K562 (cell line): ENCODE data around the gene ANXA1. TPM values are rescaled to one million over a fixed set of nuclear protein-coding genes. Genes with fewer than 3 reads are reported as not detected.
"Not testable (repeated sequence)": the region's sequence is repeated elsewhere in the genome, so short reads cannot be mapped to it uniquely, and the experiment has no call there.

Experiments used
- ATAC-seq: fragments of 200-7000 bp; cut with Tn5 transposase; 3 replicates; pipeline ENCODE4 v1.9.1; 2020; ENCODE audit warnings: moderate library complexity
- BruUV-seq: library from RNA; stranded (reverse); fragments of 400-500 nt; replicated peaks from 2 replicates; lab custom pipeline; 2021; lab: Mats Ljungman, UMichigan
- CTCF ChIA-PET: fragments of 300-600 bp; formaldehyde crosslinking; extraction: SDS; loops from one replicate; lab custom pipeline; 2021; ENCODE audit warnings: low intra/inter-chr PET ratio; lab: Yijun Ruan, JAX
- POLR2A ChIA-PET: fragments of 300-600, 350-650 bp; sonication (Branson Sonifier 250); formaldehyde crosslinking; extraction: SDS; loops from one replicate; lab custom pipeline; 2021; ENCODE audit warnings: antibody characterized with exemption, inconsistent platforms; lab: Yijun Ruan, JAX
- DNase-seq, 4 experiments: peaks; one replicate each; pipeline versions ENCODE4 v3.0.0 to v3.0.0-alpha.2; 2011 to 2018; ENCODE audit warnings: low spot score in 3 of 4, mixed read lengths in 3 of 4; ENCODE audit errors: extremely low read depth in 1 of 4
- FAIRE-seq: peaks from 2 replicates; lab custom pipeline; 2011; peaks lifted over from hg19 to GRCh38; lab: Jason Lieb, UNC
- H2AFZ ChIP-seq: 2 replicates; pipeline ENCODE4 v1.6.0; 2011; ENCODE audit warnings: low read depth, low read length, control low read depth, inconsistent platforms
- H3K27ac ChIP-seq: fragments of 200-600 bp; 3 replicates; pipeline ENCODE4 v1.8.0; 2011; ENCODE audit warnings: low read depth, mild to moderate bottlenecking, control low read depth, inconsistent platforms, low read length, moderate library complexity, mixed read lengths; ENCODE audit errors: extremely low read depth
- H3K27me3 ChIP-seq, 2 experiments: fragments of 300-600 bp in 1 of 2; 2 replicates in 1 of 2; 3 replicates in 1 of 2; pipeline versions ENCODE4 v1.6.0 to v1.8.0; 2011; ENCODE audit warnings: inconsistent platforms in 2 of 2, low read length in 2 of 2, mild to moderate bottlenecking in 1 of 2, mixed read lengths in 1 of 2, moderate library complexity in 1 of 2; ENCODE audit not compliant: control insufficient read depth in 2 of 2, insufficient read depth in 2 of 2
- H3K36me3 ChIP-seq: fragments of 300-600 bp; 3 replicates; pipeline ENCODE4 v1.8.0; 2011; ENCODE audit warnings: mild to moderate bottlenecking, low read length, inconsistent platforms; ENCODE audit not compliant: control insufficient read depth, insufficient read depth
- H3K4me1 ChIP-seq, 2 experiments: fragments of 200-600 bp in 1 of 2; replicated peaks in 1 of 2; 2 replicates in 1 of 2; 3 replicates in 1 of 2; pipeline versions ENCODE4 v1.5.1 to v1.8.0; 2011; ENCODE audit warnings: inconsistent platforms in 2 of 2, low read length in 2 of 2, mild to moderate bottlenecking in 1 of 2, mixed read lengths in 1 of 2, moderate library complexity in 1 of 2; ENCODE audit not compliant: control insufficient read depth in 2 of 2, insufficient read depth in 2 of 2
- H3K4me2 ChIP-seq: 2 replicates; pipeline ENCODE4 v1.6.1; 2011; ENCODE audit warnings: low read length, control low read depth, inconsistent platforms, mixed read lengths; ENCODE audit not compliant: insufficient read depth
- H3K4me3 ChIP-seq: fragments of 200-600 bp; sonication (generic), shearing (Covaris generic); 2 replicates; pipeline ENCODE4 v1.5.1; 2016; ENCODE audit warnings: control low read depth, inconsistent platforms
- H3K79me2 ChIP-seq: fragments of 200-600 bp; 3 replicates; pipeline ENCODE4 v1.8.0; 2011; ENCODE audit warnings: low read length, inconsistent platforms; ENCODE audit not compliant: control insufficient read depth, insufficient read depth
- H3K9ac ChIP-seq, 2 experiments: 2 replicates each; pipeline versions ENCODE4 v1.6.0 to v1.6.1; 2011; ENCODE audit warnings: low read depth in 2 of 2, low read length in 2 of 2, control low read depth in 1 of 2, inconsistent platforms in 1 of 2, mild to moderate bottlenecking in 1 of 2, mixed read lengths in 1 of 2; ENCODE audit not compliant: insufficient read depth in 1 of 2
- H3K9me1 ChIP-seq: one replicate; pipeline ENCODE4 v1.6.0; 2011; ENCODE audit warnings: inconsistent platforms, mild to moderate bottlenecking, low read length, moderate library complexity; ENCODE audit not compliant: control insufficient read depth, insufficient read depth
- H3K9me3 ChIP-seq: replicated peaks from 2 replicates; pipeline ENCODE4 v1.5.1; 2011; ENCODE audit warnings: low read depth, low read length, inconsistent platforms; ENCODE audit not compliant: control insufficient read depth, insufficient read depth
- H4K20me1 ChIP-seq: replicated peaks from 2 replicates; pipeline ENCODE4 v1.6.1; 2011; ENCODE audit warnings: low read length, inconsistent platforms, mixed read lengths; ENCODE audit not compliant: control insufficient read depth, insufficient read depth
- NFE2 ChIP-seq: IDR thresholded peaks from 2 replicates; pipeline ENCODE4 v1.6.1; 2014; ENCODE audit warnings: antibody characterized with exemption, low read depth
- ZNF316 ChIP-seq: fragments of 450-650 bp; IDR thresholded peaks from 2 replicates; pipeline ENCODE4 v1.6.1; 2016
- WGBS: fragments of 100-300 bp; shearing (Covaris generic); methylation state at CpG from one replicate; pipeline ENCODE4 v1.1.6; 2016; ENCODE audit warnings: low coverage, mixed read lengths; ENCODE audit not compliant: insufficient coverage; ENCODE audit errors: missing lambda C conversion rate; 5-methylcytosine and 5-hydroxymethylcytosine counted together
- in situ Hi-C: fragments of 300-500 bp; cut with MboI; formaldehyde crosslinking; loops from 4 replicates; pipeline ENCODE4 v1.15.0; 2018; ENCODE audit warnings: inconsistent platforms, mixed read lengths
- intact Hi-C: fragments of 100-400 bp; cut with micrococcal nuclease; formaldehyde crosslinking; loops from 2 replicates; pipeline ENCODE4 v1.14.2; 2022
- polyA plus RNA-seq, 8 experiments: library from polyadenylated mRNA; depleted of rRNA in 4 of 8; stranded (reverse) in 5 of 8; unstranded in 3 of 8; fragments of >200 nt; fragmentation: Nextera tagmentation in 2 of 8; fragmentation: Illumina TruSeq in 1 of 8; extraction: Ambion mirVana in 2 of 8; extraction: Trizol in 1 of 8; gene quantifications; 2 replicates each; pipeline versions ENCODE4 v1.2.1 to v1.2.3, GENCODE V29; 2011 to 2014; ENCODE audit warnings: inconsistent platforms in 1 of 8, missing spikeins in 1 of 8
- total RNA-seq, 7 experiments: library from RNA; depleted of rRNA in 6 of 7; stranded (reverse); fragments of >200 nt in 6 of 7; fragmentation: Illumina TruSeq in 2 of 7; extraction: Trizol in 2 of 7; gene quantifications; 2 replicates each; pipeline versions ENCODE4 v1.2.1 to v1.2.3, GENCODE V29; 2011 to 2021; ENCODE audit warnings: low replicate concordance in 1 of 7
- TF ChIP-seq, protein P1 (sequence below), 2 experiments: fragments of 450-650 bp; formaldehyde crosslinking in 1 of 2; IDR thresholded peaks; 2 replicates each; pipeline versions ENCODE4 v1.4.0 to v1.6.1; 2014 to 2020; ENCODE audit warnings: mild to moderate bottlenecking in 2 of 2, borderline replicate concordance in 1 of 2, low read depth in 1 of 2
- TF ChIP-seq, protein P2 (sequence below): fragments of 450-650 bp; formaldehyde crosslinking; IDR thresholded peaks from 2 replicates; pipeline ENCODE4 v1.4.0; 2020; ENCODE audit warnings: mild to moderate bottlenecking, moderate library complexity

ANXA1 gene
- total and polyA plus RNA-seq, 9 of the 15 experiments (the other 6 are each of a cell fraction or from before 2014, with no cell fraction given) = 406 to 1,298 (median 620) TPM

DNA sequence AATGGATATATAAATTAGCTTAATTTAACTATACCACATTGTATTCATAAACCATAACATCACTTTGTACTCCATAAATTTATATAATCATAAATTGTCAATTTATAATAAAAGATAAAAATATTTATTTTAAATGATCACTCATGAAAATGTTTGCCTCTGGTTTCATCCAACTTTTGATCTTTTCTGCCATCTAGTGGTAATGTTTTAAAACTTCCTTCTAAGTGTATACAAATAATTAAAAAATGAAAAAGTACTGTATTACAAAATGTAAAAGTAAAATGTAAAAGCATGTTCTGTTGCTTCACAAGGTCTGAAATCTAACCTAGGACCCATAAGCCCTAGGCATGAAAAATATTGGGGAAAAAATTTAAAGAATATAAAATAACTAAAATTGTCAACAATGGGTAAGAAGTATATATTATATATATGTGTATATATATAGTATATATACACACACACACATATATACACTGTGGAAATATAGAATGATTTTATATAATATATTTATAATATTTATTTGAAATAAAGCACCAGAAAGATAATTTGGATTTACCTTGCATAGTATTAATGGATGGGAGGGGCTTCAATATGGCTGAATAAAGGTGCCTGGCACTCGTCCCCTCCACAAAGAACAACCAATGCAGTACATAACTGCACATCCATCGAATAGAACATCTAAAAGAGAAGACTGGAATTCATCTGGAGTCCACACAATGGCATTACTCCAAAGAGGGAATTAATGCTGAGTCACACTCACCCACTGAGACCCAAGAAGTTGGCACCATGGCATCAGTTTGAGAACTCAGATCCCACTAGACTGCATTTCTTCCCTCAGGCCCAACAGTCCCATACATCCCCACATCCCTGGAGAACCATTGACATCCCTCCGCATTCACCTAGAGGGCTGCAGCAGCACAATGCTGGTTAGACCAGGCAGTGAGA is 32.5 kb downstream of the ANXA1 start (continued):
- TF ChIP-seq, protein P1, sequence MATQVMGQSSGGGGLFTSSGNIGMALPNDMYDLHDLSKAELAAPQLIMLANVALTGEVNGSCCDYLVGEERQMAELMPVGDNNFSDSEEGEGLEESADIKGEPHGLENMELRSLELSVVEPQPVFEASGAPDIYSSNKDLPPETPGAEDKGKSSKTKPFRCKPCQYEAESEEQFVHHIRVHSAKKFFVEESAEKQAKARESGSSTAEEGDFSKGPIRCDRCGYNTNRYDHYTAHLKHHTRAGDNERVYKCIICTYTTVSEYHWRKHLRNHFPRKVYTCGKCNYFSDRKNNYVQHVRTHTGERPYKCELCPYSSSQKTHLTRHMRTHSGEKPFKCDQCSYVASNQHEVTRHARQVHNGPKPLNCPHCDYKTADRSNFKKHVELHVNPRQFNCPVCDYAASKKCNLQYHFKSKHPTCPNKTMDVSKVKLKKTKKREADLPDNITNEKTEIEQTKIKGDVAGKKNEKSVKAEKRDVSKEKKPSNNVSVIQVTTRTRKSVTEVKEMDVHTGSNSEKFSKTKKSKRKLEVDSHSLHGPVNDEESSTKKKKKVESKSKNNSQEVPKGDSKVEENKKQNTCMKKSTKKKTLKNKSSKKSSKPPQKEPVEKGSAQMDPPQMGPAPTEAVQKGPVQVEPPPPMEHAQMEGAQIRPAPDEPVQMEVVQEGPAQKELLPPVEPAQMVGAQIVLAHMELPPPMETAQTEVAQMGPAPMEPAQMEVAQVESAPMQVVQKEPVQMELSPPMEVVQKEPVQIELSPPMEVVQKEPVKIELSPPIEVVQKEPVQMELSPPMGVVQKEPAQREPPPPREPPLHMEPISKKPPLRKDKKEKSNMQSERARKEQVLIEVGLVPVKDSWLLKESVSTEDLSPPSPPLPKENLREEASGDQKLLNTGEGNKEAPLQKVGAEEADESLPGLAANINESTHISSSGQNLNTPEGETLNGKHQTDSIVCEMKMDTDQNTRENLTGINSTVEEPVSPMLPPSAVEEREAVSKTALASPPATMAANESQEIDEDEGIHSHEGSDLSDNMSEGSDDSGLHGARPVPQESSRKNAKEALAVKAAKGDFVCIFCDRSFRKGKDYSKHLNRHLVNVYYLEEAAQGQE (IDR thresholded peaks at IDR 0.05; ENCODE audit: borderline replicate concordance) = peak; percentile 41; the same call in 1 of the 2 replicates
- TF ChIP-seq, protein P1 (CRISPR knock-in tag; IDR thresholded peaks at IDR 0.05; ENCODE audit: low read depth) = no peak
- TF ChIP-seq ZNF316 = peak; percentile 35; the same call in 1 of the 2 replicates
- peak; percentile 48 for TF ChIP-seq NFE2
- TF ChIP-seq, protein P2, sequence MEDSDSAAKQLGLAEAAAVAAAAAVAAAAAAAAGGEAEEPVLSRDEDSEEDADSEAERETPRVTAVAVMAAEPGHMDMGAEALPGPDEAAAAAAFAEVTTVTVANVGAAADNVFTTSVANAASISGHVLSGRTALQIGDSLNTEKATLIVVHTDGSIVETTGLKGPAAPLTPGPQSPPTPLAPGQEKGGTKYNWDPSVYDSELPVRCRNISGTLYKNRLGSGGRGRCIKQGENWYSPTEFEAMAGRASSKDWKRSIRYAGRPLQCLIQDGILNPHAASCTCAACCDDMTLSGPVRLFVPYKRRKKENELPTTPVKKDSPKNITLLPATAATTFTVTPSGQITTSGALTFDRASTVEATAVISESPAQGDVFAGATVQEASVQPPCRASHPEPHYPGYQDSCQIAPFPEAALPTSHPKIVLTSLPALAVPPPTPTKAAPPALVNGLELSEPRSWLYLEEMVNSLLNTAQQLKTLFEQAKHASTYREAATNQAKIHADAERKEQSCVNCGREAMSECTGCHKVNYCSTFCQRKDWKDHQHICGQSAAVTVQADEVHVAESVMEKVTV (CRISPR knock-in tag) = 0 out of 2 replicates have a peak, but pooled peaks have one; percentile 25

DNA sequence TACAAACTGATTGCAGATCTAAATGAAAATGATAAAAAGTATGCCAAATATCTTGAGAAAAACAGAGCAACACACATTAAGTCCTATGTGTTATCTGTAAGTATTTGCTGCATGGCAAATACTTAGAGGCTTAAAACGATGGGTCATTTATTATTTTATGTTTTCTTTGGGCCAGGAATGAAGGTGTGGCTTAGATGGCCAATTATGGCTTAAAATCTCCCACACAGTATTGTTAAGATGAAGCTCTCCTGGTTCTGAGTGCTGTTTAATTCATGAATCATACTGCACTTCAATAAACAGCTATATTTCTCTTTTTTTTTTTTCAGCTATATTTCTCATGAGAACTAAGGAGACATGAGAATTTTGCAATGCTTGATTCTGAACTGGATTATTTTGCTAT is 39.4 kb downstream of the ANXA1 start:
- FAIRE-seq, intact Hi-C loops, H4K20me1 ChIP-seq, POLR2A ChIA-PET, H3K36me3 ChIP-seq, H3K4me3 ChIP-seq, H3K4me2 ChIP-seq, H3K27me3 ChIP-seq, H3K27ac ChIP-seq, H3K9me1 ChIP-seq, H3K9me3 ChIP-seq, DNase-seq, H3K9ac ChIP-seq, BruUV-seq, H3K79me2 ChIP-seq, CTCF ChIA-PET, H3K4me1 ChIP-seq, ATAC-seq, H2AFZ ChIP-seq: not testable (repeated sequence)
- 0% methylated on average over 1 of the region's 1 CpG for WGBS
- in situ Hi-C loops = loop anchor here (25.0 kb wide), 1 partner anchor 904 kb away; no protein-coding TSS in a partner anchor
